NCI-H345 (cell line): Measurements from ENCODE around the gene VPS50.
"Not testable (repeated sequence)": the region's sequence is repeated elsewhere in the genome, so short reads cannot be mapped to it uniquely, and the experiment has no call there.

Experiments
- DNase-seq: peaks from one replicate; lab custom pipeline; 2025; lab: John Stamatoyannopoulos, UW

Gene VPS50

GRCh38 chr7:93331706-93332105, 99.5 kb downstream of the VPS50 start:
- DNase-seq: no peak

- no peak for DNase-seq
Observed at GRCh38 chr7:93332172-93332571, 100.0 kb downstream of the VPS50 start.

- DNase-seq: no peak
Observed at GRCh38 chr7:93337052-93337451, 104.9 kb downstream of the VPS50 start.

DNA sequence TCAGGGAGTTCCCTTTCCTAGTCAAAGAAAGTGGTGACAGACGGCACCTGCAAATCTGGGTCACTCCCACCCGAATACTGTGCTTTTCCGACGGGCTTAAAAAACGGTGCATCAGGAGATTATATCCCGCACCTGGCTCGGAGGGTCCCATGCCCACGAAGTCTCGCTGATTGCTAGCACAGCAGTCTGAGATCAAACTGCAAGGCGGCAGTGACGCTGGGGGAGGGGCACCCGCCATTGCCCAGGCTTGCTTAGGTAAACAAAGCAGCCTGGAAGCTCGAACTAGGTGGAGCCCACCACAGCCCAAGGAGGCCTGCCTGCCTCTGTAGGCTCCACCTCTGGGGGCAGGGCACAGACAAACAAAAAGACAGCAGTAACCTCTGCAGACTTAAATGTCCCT, 110.0 kb downstream of the VPS50 start:
- not testable (repeated sequence) for DNase-seq

GRCh38 chr7:93350338-93350737, 118.2 kb downstream of the VPS50 start:
- no peak for DNase-seq

DNA sequence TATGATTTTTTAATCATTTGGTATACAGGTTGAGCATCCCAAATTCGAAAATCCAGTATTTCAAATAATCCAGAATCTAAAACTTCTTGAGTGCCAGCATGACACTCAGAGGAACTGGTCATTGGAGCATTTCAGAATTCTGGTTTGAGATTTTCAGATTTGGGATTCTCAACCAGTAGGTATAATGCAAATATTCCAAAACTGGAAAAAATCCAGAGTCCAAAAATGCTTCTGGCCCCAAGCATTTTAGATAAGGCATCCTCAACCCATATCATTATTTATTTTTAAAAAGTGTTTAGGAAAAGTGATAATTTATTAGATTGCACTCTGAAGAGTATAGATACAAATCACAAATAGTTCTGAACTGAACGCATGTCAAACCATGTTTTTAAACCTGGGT, 120.7 kb downstream of the VPS50 start:
- no peak for DNase-seq

DNA sequence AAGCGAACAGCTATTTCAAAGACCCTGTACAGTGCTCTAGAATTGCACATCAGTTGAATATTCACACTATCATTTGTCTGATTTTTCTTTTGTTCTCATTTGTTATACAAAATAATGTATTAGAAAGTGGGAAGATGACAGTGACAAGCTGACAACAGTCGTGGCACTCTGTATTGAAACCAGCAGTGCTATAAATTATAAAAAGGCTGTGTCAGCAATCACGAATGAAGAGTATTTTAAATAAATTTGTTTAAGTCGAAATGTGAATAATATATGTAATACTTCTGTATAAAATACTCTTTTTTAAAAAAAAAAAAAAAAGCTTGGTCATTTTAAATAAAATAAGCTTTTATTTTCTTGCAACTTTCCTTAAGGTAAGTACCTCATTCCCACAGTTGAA, 122.6 kb downstream of the VPS50 start:
- no peak for DNase-seq

DNA sequence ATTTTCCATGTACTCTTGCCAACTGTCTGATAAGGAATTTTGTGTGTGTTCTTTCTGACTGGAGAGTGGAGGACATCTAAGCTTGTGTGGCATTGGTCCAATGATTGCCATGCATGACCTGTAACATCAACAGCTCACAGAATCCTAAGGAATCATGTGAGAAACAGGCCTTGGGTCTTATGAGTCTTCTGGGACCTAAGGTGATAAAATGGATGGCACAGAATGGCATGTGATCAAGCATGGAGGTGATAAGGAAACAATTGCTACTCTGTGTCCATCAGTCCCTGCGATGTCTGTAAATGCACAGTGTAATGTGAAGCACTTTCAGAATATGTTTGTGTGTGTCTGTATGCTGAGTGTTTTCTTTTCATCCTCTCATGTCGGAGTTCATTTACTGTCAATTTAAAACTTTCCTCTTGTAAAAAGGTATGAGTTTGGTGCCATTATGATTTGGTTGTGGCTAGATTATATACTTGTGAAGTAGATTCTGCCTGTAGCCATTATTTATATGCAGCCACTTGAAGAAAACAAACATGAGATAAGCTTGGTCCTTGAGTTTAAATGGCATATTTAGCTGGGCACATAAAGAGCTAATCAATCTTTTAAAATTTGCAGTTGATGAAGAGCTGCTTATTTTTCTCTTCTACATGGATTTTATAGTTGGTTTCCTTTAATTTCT, 127.5 kb downstream of the VPS50 start:
- DNase-seq: peak; percentile 74

DNA sequence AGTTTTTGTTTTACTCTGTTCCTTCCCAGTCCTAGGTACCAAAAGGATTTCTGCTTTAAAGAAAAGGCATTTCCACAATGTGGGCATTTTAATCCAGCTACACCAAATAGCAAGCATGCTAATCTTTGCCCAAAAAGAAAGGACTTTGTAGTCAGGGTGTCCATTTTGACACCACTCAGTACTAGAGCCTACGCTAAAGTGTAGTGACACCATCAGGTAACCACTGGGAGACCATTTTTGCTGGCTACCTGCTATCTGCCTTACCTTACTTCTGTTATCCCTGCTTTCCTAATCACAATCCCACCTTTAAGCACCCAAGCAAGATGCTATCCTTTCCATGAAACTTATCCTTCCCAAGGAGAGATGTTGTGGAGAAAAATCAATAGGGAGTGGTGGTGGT, 129.7 kb downstream of the VPS50 start:
- no peak for DNase-seq

- no peak for DNase-seq
Observed at GRCh38 chr7:93364806-93365205, 132.6 kb downstream of the VPS50 start.

GRCh38 chr7:93365341-93365740, 133.2 kb downstream of the VPS50 start:
- DNase-seq: no peak

- DNase-seq: no peak
Observed at GRCh38 chr7:93366816-93367215, 134.7 kb downstream of the VPS50 start.

DNA sequence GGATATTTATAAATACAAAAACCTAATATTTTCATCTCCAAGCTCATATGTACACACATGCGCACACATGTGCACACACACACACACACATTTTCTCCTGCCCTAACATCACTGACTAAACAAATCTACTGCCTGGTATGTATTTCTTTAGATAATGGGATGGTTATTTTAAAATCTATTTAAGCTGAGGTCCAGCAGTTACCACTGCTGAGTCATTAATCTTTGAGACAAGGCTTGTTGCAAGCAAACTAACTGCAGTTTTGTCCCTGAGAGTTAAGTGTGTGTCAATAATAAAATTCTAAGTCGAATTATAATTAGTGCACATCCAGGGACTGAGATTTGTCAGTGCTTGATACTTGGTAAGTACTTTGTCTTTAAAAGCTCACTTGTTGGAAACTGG, 135.1 kb downstream of the VPS50 start:
- DNase-seq: no peak

GRCh38 chr7:93370937-93371336, 138.8 kb downstream of the VPS50 start:
- DNase-seq: not testable (repeated sequence)

DNA sequence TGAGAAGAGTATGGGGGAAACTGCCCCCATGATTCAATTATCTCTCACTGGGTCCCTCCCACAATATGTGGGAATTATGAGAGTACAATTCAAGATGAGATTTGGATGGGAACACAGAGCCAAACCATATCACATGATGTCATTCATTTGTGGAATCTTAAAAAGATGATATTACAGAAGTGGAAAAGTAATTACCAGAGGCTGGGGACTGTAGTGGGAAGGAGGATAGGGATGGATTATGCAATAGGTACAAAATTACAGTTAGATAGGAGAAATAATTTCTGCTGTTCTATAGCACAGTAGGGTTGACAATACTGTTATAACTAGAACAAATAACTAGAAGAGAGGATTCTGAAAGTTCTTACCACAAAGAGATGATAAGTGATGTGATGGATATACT, 141.4 kb downstream of the VPS50 start:
- DNase-seq: no peak

DNA sequence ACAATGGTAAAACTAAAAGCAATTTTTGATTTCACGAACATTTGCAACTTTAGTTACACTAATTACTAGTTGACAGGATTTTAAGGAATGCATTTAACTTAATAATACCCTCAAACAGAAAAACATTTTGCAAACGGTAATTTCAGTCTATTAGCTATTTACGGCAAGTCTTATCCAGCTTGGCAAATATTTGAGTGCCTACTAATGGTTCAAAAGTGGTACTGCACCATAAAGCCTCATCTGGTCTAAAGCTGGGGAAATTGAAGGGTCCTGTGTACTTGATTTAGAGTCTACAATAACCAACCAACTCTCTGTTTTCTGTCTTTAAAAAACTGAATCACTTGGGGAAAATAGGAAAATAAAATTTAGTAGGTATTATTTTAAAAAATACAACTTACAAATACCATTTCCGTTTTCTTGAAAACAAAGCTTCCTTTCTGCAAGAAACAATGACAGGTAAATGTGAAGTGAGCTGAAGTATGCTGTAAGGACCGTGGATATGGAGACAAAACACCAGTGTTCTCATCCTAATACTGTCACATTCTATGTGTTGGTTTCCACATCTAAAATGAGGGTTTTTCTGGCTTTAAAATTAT, 142.3 kb downstream of the VPS50 start:
- peak; percentile 20 for DNase-seq

DNA sequence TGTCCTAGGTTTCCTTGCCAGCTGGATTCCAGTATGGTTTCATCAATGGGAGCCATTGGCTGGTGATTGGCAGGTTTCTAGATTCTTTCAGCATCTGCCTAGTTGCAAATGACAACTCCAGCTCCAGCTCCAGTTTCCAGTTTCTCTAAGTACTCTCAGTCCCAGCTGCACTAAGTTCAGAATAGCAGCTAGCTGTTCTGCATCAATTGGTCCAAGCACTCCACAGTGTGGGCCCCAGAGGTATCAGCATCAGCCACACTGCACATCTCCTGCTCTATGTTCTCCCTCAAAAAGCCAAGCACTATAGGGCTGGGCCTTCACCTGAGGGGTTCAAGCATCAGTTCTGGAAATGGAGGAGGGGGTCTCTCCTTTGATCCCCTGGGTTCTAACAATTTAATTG, 143.4 kb downstream of the VPS50 start:
- no peak for DNase-seq

- DNase-seq: no peak
Observed at GRCh38 chr7:93378131-93378760, 146.1 kb downstream of the VPS50 start.

DNA sequence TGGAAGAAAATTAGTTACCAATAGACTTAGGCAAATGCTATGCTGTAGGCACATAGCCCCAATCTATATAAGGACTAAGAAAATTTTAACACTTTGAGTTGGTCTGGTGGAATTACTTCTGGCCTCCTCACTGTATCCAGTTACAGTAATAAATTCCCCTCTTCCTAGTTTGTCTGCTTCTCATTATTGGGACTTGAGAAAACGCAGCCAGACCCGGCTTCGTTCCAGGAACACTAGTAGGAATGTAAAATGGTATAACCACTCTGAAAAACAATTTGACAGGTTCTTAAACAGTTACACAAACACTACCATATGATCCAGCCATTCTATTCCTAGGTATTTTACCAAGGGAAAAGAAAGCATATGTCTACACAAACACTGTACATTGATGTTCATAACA, 150.2 kb downstream of the VPS50 start:
- no peak for DNase-seq

DNA sequence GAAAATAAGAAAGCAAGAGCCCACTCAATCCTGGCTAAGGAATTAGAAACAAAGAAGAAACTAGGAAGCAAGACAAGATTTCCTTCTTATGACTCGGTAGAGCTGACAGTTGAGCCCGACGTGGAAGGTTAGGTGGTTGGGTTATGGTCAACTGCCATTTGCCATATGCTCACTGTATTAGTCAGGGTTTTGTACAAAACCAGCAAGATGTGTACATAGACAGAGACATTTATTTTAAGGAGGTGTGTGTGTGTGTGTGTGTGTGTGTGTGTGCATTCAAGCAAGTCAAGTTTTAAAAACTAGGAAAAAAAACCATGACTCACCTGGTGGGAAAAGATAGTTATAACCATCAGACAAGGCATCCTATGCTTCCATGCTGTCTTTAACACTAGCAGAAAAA, 158.5 kb downstream of the VPS50 start:
- DNase-seq: no peak

- DNase-seq: no peak
Observed at GRCh38 chr7:93392984-93393383, 160.8 kb downstream of the VPS50 start.

DNA sequence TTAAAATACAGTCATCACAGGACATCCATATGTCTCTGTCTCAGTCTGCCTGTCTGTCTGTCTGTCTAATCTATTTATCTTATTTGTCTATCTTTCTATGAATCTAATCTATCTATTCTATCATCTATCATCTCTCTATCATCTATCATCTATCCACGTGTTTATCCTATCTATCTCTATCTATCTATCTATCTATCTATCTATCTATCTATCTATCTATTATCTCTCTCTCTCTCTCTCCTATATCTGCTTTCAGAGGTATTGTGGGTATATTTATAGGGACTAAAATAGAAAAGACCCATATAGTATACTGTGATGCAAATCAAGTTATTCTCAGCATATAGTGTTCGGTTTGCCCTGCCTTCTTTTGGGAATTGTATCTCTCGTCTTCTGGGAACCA, 167.5 kb downstream of the VPS50 start:
- no peak for DNase-seq

GRCh38 chr7:93402944-93403343, 170.8 kb downstream of the VPS50 start:
- DNase-seq: no peak

DNA sequence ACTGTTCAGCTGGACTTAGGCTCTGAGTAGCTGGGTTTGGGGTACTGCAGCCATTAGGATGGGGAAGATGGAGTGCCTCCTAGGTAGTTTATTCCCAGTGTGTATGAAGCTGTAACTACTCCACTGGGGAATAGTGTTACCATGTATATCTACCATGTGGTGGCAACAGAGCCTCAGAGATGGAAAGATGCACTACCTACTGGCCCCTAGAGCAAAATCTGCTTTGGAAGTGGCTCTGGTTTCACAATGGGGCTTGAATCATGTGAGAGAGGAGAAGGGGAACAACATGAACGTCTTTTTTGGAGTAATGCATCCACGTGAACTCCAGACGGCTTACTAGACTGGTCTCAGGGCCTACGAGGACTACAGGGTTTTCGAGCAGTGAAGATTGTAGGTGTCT, 175.1 kb downstream of the VPS50 start:
- no peak for DNase-seq
